HepG2 (cell line): ENCODE measurements around the gene TJP3. TPM values are rescaled to one million over a fixed set of nuclear protein-coding genes. Genes with fewer than 3 reads are reported as not detected.

ENCODE experiments used
- CHD2 ChIP-seq: IDR thresholded peaks from 2 replicates; pipeline ENCODE4 v1.6.1; 2011; ENCODE audit warnings: low read depth, low read length, improper control_type of control experiment
- DNMT3B ChIP-seq: conservative IDR thresholded peaks from 2 replicates; pipeline ENCODE4 v1.6.1; 2016; ENCODE audit warnings: missing biosample characterization, control low read depth
- ELF1 ChIP-seq: sonication (generic); formaldehyde crosslinking; IDR thresholded peaks from 2 replicates; pipeline ENCODE4 v1.4.0; 2020; ENCODE audit warnings: missing genetic modification reagents
- MLX ChIP-seq: IDR thresholded peaks from 2 replicates; pipeline ENCODE4 v1.6.1; 2016
- NR3C1 ChIP-seq: sonication (generic); formaldehyde crosslinking; IDR thresholded peaks from 2 replicates; pipeline ENCODE4 v1.4.0; 2020; ENCODE audit warnings: missing genetic modification reagents
- PHF21A ChIP-seq: sonication (generic); formaldehyde crosslinking; IDR thresholded peaks from 2 replicates; pipeline ENCODE4 v1.5.0; 2020; ENCODE audit warnings: mild to moderate bottlenecking, missing genetic modification reagents
- PRDM15 ChIP-seq: sonication (generic); formaldehyde crosslinking; IDR thresholded peaks from 2 replicates; pipeline ENCODE4 v1.4.0; 2020; ENCODE audit warnings: missing genetic modification reagents
- SALL2 ChIP-seq: sonication (generic); formaldehyde crosslinking; IDR thresholded peaks from 2 replicates; pipeline ENCODE4 v1.8.1; 2023; ENCODE audit warnings: mild to moderate bottlenecking, missing genetic modification reagents, inconsistent platforms
- STAG1 ChIP-seq: sonication (generic); formaldehyde crosslinking; IDR thresholded peaks from 2 replicates; pipeline ENCODE4 v1.4.0; 2020; ENCODE audit warnings: missing genetic modification reagents
- ZBTB20 ChIP-seq: sonication (generic); formaldehyde crosslinking; IDR thresholded peaks from 2 replicates; pipeline ENCODE4 v1.8.1; 2023; ENCODE audit warnings: missing genetic modification reagents, low read depth, mild to moderate bottlenecking, borderline replicate concordance
- ZBTB25 ChIP-seq: IDR thresholded peaks from 2 replicates; pipeline ENCODE4 v1.6.1; 2018; ENCODE audit warnings: missing genetic modification reagents
- ZBTB26 ChIP-seq: IDR thresholded peaks from 2 replicates; pipeline ENCODE4 v1.6.1; 2016; ENCODE audit warnings: missing compliant biosample characterization, missing genetic modification reagents, borderline replicate concordance
- ZBTB33 ChIP-seq: sonication (generic); formaldehyde crosslinking; IDR thresholded peaks from 2 replicates; pipeline ENCODE4 v1.4.0; 2020; ENCODE audit warnings: missing genetic modification reagents
- ZBTB37 ChIP-seq: sonication (generic); formaldehyde crosslinking; IDR thresholded peaks from 2 replicates; pipeline ENCODE4 v1.4.0; 2020; ENCODE audit warnings: mild to moderate bottlenecking, missing genetic modification reagents
- ZNF556 ChIP-seq: sonication (generic); formaldehyde crosslinking; IDR thresholded peaks from 2 replicates; pipeline ENCODE4 v1.4.0; 2020; ENCODE audit warnings: mild to moderate bottlenecking, missing genetic modification reagents, borderline replicate concordance
- ZNF572 ChIP-seq: sonication (generic); formaldehyde crosslinking; IDR thresholded peaks from 2 replicates; pipeline ENCODE4 v1.5.1; 2020; ENCODE audit warnings: mild to moderate bottlenecking, missing genetic modification reagents
- ZNF691 ChIP-seq: sonication (generic); formaldehyde crosslinking; IDR thresholded peaks from 2 replicates; pipeline ENCODE4 v1.4.0; 2020; ENCODE audit warnings: missing genetic modification reagents, low read depth, mild to moderate bottlenecking, borderline replicate concordance
- ZNF749 ChIP-seq: sonication (generic); formaldehyde crosslinking; IDR thresholded peaks from 2 replicates; pipeline ENCODE4 v1.8.0; 2022; ENCODE audit warnings: mild to moderate bottlenecking, missing genetic modification reagents, moderate library complexity, borderline replicate concordance
- polyA plus RNA-seq, 8 experiments: library from polyadenylated mRNA; depleted of rRNA in 3 of 8; stranded (reverse) in 7 of 8; unstranded in 1 of 8; fragments of >200 nt; fragmentation: Illumina TruSeq in 4 of 8; extraction: Trizol in 4 of 8; gene quantifications; 2 replicates each; pipeline versions ENCODE4 v1.2.1 to v1.2.3, GENCODE V29; 2011 to 2016; ENCODE audit warnings: low read depth in 4 of 8, missing spikeins in 1 of 8, mixed read lengths in 1 of 8; ENCODE audit not compliant: insufficient read depth in 1 of 8
- total RNA-seq, 5 experiments: library from RNA; depleted of rRNA; stranded (reverse); fragments of >200 nt; fragmentation: Illumina TruSeq; extraction: Trizol; gene quantifications; 2 replicates each; pipeline ENCODE4 v1.2.3, GENCODE V29; 2016; ENCODE audit warnings: low read depth in 1 of 5

TJP3 gene
- total and polyA plus RNA-seq, 2 of the 13 experiments (the other 11 are each of a cell fraction or from before 2014, with no cell fraction given): 2.3 to 21.5 TPM

GRCh38 chr19:3710265-3710812 lies 2.2 kb downstream of the TJP3 start (continued):
- TF ChIP-seq ZBTB25 (peak; percentile 83), ZNF749 (CRISPR knock-in tag) (peak; percentile 39; the same call in 1 of the 2 replicates), ELF1 (peak; percentile 81), ZBTB20 (CRISPR knock-in tag) (peak; percentile 64; the same call in 1 of the 2 replicates), STAG1 (peak; percentile 10; the same call in 1 of the 2 replicates), ZBTB26 (no peak), SALL2 (CRISPR knock-in tag) (peak; percentile 71; the same call in 1 of the 2 replicates), ZBTB37 (CRISPR knock-in tag) (no peak), CHD2 (0 out of 2 replicates have a peak, but pooled peaks have one; percentile 20), ZNF572 (CRISPR knock-in tag) (peak; percentile 93), ZNF556 (peak; percentile 61; the same call in 1 of the 2 replicates), DNMT3B (CRISPR knock-in tag) (no peak), ZNF691 (CRISPR knock-in tag) (peak; percentile 79; the same call in 1 of the 2 replicates), NR3C1 (no peak), ZBTB33 (CRISPR knock-in tag) (peak; percentile 85), PHF21A (CRISPR knock-in tag) (peak; percentile 94), MLX (CRISPR knock-in tag) (peak; percentile 48; the same call in 1 of the 2 replicates), PRDM15 (CRISPR knock-in tag) (peak; percentile 92)
